HCT116 (cell line): ENCODE results near the gene DHX57. TPM values are rescaled to one million over a fixed set of nuclear protein-coding genes. Genes with fewer than 3 reads are reported as not detected.
A peak's percentile ranks its signal among the peaks of the same experiment; 100 is the strongest.

Source experiments
- ATAC-seq: fragments of 200-7000 bp; cut with Tn5 transposase; 2 replicates; pipeline ENCODE4 v1.9.1; 2020; ENCODE audit warnings: mild to moderate bottlenecking, moderate library complexity
- BruUV-seq: library from RNA; stranded (reverse); fragments of 400-500 nt; replicated peaks from 2 replicates; lab custom pipeline; 2021; lab: Mats Ljungman, UMichigan
- CTCF ChIA-PET: fragments of 300-600 bp; sonication (Branson Sonifier 250); formaldehyde crosslinking; loops from one replicate; lab custom pipeline; 2021; ENCODE audit warnings: antibody characterized with exemption; lab: Charles Lee
- POLR2A ChIA-PET: fragments of 300-600, 350-600 bp; sonication (Branson Sonifier 250); formaldehyde crosslinking; loops from one replicate; lab custom pipeline; 2021; ENCODE audit warnings: antibody characterized with exemption; lab: Charles Lee
- RAD21 ChIA-PET, 2 experiments: fragments of 300-600 bp; sonication (Branson Sonifier 250); formaldehyde crosslinking; loops; one replicate each; lab custom pipeline; 2023; ENCODE audit warnings: low total read pairs in 2 of 2; ENCODE audit not compliant: uncharacterized antibody in 2 of 2, unreplicated experiment in 2 of 2, low non-redundant PET in 1 of 2; lab: Charles Lee
- DNase-seq: peaks from one replicate; pipeline ENCODE4 v3.0.0-alpha.2; 2010; ENCODE audit warnings: low read depth, low spot score
- H2AFZ ChIP-seq: fragments of 200-600 bp; shearing (Covaris generic), sonication (generic); 2 replicates; pipeline ENCODE4 v1.6.1; 2017; ENCODE audit warnings: low read depth, mixed run types, mixed read lengths, antibody characterized with exemption, low read length; ENCODE audit not compliant: poor library complexity, severe bottlenecking
- H3K27ac ChIP-seq: 2 replicates; pipeline ENCODE4 v1.5.1; 2012; ENCODE audit warnings: low read depth, low read length
- H3K27me3 ChIP-seq: fragments of 200-600 bp; sonication (generic); 2 replicates; pipeline ENCODE4 v1.6.1; 2016; ENCODE audit warnings: mixed run types, low read length, mixed read lengths; ENCODE audit not compliant: insufficient read depth
- H3K36me3 ChIP-seq, 2 experiments: fragments of 200-500 bp in 1 of 2; fragments of 200-600 bp in 1 of 2; sonication (Bioruptor generic) in 1 of 2; sonication (generic) in 1 of 2; 2 replicates each; pipeline versions ENCODE4 v1.5.1 to v1.6.1; 2014 to 2016; ENCODE audit warnings: low read length in 2 of 2, inconsistent platforms in 1 of 2, mixed read lengths in 1 of 2, mixed run types in 1 of 2; ENCODE audit not compliant: insufficient read depth in 2 of 2, control insufficient read depth in 1 of 2
- H3K4me1 ChIP-seq, 2 experiments: fragments of 200-600 bp in 1 of 2; sonication (generic) in 1 of 2; 2 replicates each; pipeline versions ENCODE4 v1.5.1 to v1.6.1; 2012 to 2017; ENCODE audit warnings: low read length in 2 of 2, inconsistent platforms in 1 of 2, mild to moderate bottlenecking in 1 of 2, mixed read lengths in 1 of 2, mixed run types in 1 of 2, moderate library complexity in 1 of 2; ENCODE audit not compliant: insufficient read depth in 2 of 2, control insufficient read depth in 1 of 2
- H3K4me2 ChIP-seq: fragments of 200-600 bp; sonication (generic); 2 replicates; pipeline ENCODE4 v1.6.1; 2017; ENCODE audit warnings: mixed run types, low read length, mixed read lengths
- H3K4me3 ChIP-seq, 2 experiments: fragments of 200-600 bp in 1 of 2; sonication (generic) in 1 of 2; replicated peaks in 1 of 2; 2 replicates each; pipeline ENCODE4 v1.5.1; 2011 to 2016; ENCODE audit warnings: low read length in 2 of 2, control low read depth in 1 of 2, low read depth in 1 of 2, mild to moderate bottlenecking in 1 of 2, mixed read lengths in 1 of 2, mixed run types in 1 of 2
- H3K79me2 ChIP-seq: fragments of 200-600 bp; sonication (generic); 2 replicates; pipeline ENCODE4 v1.6.1; 2017; ENCODE audit warnings: mild to moderate bottlenecking, mixed run types, low read length, moderate library complexity, mixed read lengths; ENCODE audit not compliant: insufficient read depth
- H3K9ac ChIP-seq: fragments of 200-600 bp; sonication (generic); 2 replicates; pipeline ENCODE4 v1.6.1; 2016; ENCODE audit warnings: low read length, mixed read lengths
- H3K9me2 ChIP-seq: fragments of 200-600 bp; sonication (generic), shearing (Covaris generic); 2 replicates; pipeline ENCODE4 v1.6.1; 2017; ENCODE audit warnings: mixed run types, mild to moderate bottlenecking, moderate library complexity; ENCODE audit not compliant: insufficient read depth
- H3K9me3 ChIP-seq, 2 experiments: fragments of 200-500 bp in 1 of 2; fragments of 200-600 bp in 1 of 2; sonication (Bioruptor generic) in 1 of 2; sonication (generic) in 1 of 2; 2 replicates each; pipeline ENCODE4 v1.6.1; 2014 to 2017; ENCODE audit warnings: low read length in 2 of 2, mixed read lengths in 2 of 2, inconsistent platforms in 1 of 2, low read depth in 1 of 2, mild to moderate bottlenecking in 1 of 2, mixed run types in 1 of 2, moderate library complexity in 1 of 2; ENCODE audit not compliant: control insufficient read depth in 1 of 2, insufficient read depth in 1 of 2
- H4K20me1 ChIP-seq: fragments of 200-600 bp; sonication (generic), shearing (Covaris generic); 2 replicates; pipeline ENCODE4 v1.6.1; 2017; ENCODE audit warnings: mixed run types, mild to moderate bottlenecking, moderate library complexity; ENCODE audit not compliant: insufficient read depth
- ATF3 ChIP-seq: IDR thresholded peaks from 2 replicates; pipeline ENCODE4 v1.6.1; 2012
- CBX3 ChIP-seq: IDR thresholded peaks from 2 replicates; pipeline ENCODE4 v1.6.1; 2012; ENCODE audit warnings: low read depth
- CEBPB ChIP-seq: IDR thresholded peaks from 2 replicates; pipeline ENCODE4 v1.6.1; 2012; ENCODE audit warnings: low read depth
- ELF1 ChIP-seq: IDR thresholded peaks from 2 replicates; pipeline ENCODE4 v1.6.1; 2012; ENCODE audit warnings: low read depth, borderline replicate concordance
- EZH2 ChIP-seq: fragments of 200-600 bp; sonication (generic); IDR thresholded peaks from 2 replicates; pipeline ENCODE4 v1.6.1; 2017; ENCODE audit warnings: antibody characterized with exemption, mixed run types
- EZH2phosphoT487 ChIP-seq: fragments of 200-600 bp; IDR thresholded peaks from 2 replicates; pipeline ENCODE4 v1.6.1; 2018; ENCODE audit warnings: antibody characterized with exemption, borderline replicate concordance
- FOSL1 ChIP-seq: IDR thresholded peaks from 2 replicates; pipeline ENCODE4 v1.6.1; 2012; ENCODE audit warnings: low read depth
- JUND ChIP-seq: IDR thresholded peaks from 2 replicates; pipeline ENCODE4 v1.6.1; 2012
- TCF7L2 ChIP-seq: IDR thresholded peaks from 2 replicates; pipeline ENCODE4 v1.7.0; 2011; ENCODE audit warnings: borderline replicate concordance, inconsistent platforms; ENCODE audit not compliant: insufficient read depth, insufficient read length; ENCODE audit errors: extremely low read depth
- intact Hi-C: fragments of 100-400 bp; cut with micrococcal nuclease; formaldehyde crosslinking; loops from 2 replicates; pipeline ENCODE4 v1.10.0; 2022
- total RNA-seq: library from RNA; stranded (reverse); gene quantifications from one replicate; pipeline ENCODE4 v1.2.1, GENCODE V29; 2021; ENCODE audit not compliant: unreplicated experiment

DHX57 gene
- total RNA-seq, 1 experiment from 2014 or later: 19.4 TPM

GRCh38 chr2:38898256-38898655, 22.5 kb upstream of the DHX57 start:
- BruUV-seq: no TSS peak
- no peak overlapping the region for H2AFZ ChIP-seq
- POLR2A ChIA-PET: interaction anchor here (1.1 kb wide), 1 partner anchor 22 kb away, joined by 3 read pairs; the partner anchor contains the start of genes DHX57 and MORN2
- intact Hi-C loops: no loop called here
- H3K9me2 ChIP-seq: no peaks in the 10 kb centered on the region
- no peak for DNase-seq
- H3K27me3 ChIP-seq: no peaks in the 10 kb centered on the region
- CTCF ChIA-PET: no interaction called here
- no peaks in the 10 kb centered on the region for H3K79me2 ChIP-seq
- no peaks in the 10 kb centered on the region for H3K36me3 ChIP-seq
- H3K27ac ChIP-seq: no peak overlapping the region
- no peak overlapping the region for H3K9ac ChIP-seq
- no peaks in the 10 kb centered on the region for H3K4me1 ChIP-seq
- H3K4me2 ChIP-seq: no peak overlapping the region
- H3K4me3 ChIP-seq: no peak overlapping the region
- RAD21 ChIA-PET: no interaction called here
- no peak for ATAC-seq
- H4K20me1 ChIP-seq: no peaks in the 10 kb centered on the region
- no peak for TF ChIP-seq ELF1
- TF ChIP-seq ATF3: no peak
- no peak for TF ChIP-seq CBX3
- TF ChIP-seq EZH2: no peak
- no peak for TF ChIP-seq CEBPB
- TF ChIP-seq EZH2phosphoT487: no peak
- H3K9me3 ChIP-seq: no peaks in the 10 kb centered on the region

- no peak for ATAC-seq
- no TSS peak for BruUV-seq
- intact Hi-C loops: no loop called here
These were observed 17.1 kb upstream of the DHX57 start for GRCh38 chr2:38892819-38893218.

More at GRCh38 chr2:38892819-38893218, 17.1 kb upstream of the DHX57 start:
- Histone ChIP-seq H3K9ac (no peak overlapping the region), H3K4me2 (no peak overlapping the region), H3K27me3 (no peaks in the 10 kb centered on the region), H2AFZ (no peak overlapping the region), H4K20me1 (no peaks in the 10 kb centered on the region), H3K4me1 (0 out of 4 replicates have a peak, but pooled peaks cover 0 to 4% of the 10 kb centered on the region in 2 experiments), H3K9me2 (no peaks in the 10 kb centered on the region), H3K4me3 (no peak overlapping the region), H3K9me3 (no peaks in the 10 kb centered on the region), H3K79me2 (no peaks in the 10 kb centered on the region), H3K27ac (no peak overlapping the region), H3K36me3 (no peaks in the 10 kb centered on the region)
- ChIA-PET POLR2A (no interaction called here), CTCF (no interaction called here), RAD21 (no interaction called here)
- no peak for DNase-seq
- peak; percentile 22; the same call in 1 of the 2 replicates for TF ChIP-seq JUND
- TF ChIP-seq CBX3: no peak
- TF ChIP-seq TCF7L2: no peak
- TF ChIP-seq FOSL1: 0 out of 2 replicates have a peak, but pooled peaks have one; percentile 8
